ENCODE results near the gene HOMER1. TPM values are rescaled to one million over a fixed set of nuclear protein-coding genes. Genes with fewer than 3 reads are reported as not detected.

The HOMER1 gene
- total RNA-seq (2022; extraction: Qiagen RNA extraction) = 4.1 to 5.3 TPM (median 4.5 TPM) in 5 replicates

GRCh38 chr5:79513704-79514390 is at the start of gene HOMER1:
Gene HOMER1 (minus strand): TSS chr5:79514134. CDS start chr5:79512774, 1,360 bp downstream.

Other genes with a start within 250 kb of the HOMER1 start
- 18.1 to 20.9 TPM (median 19.9 TPM) in 5 replicates for gene TENT2, start 98.3 kb upstream of the HOMER1 start, total RNA-seq (2022; extraction: Qiagen RNA extraction)
- gene CMYA5, start 175.7 kb upstream of the HOMER1 start, total RNA-seq (2022; extraction: Qiagen RNA extraction) = 0.12 to 0.38 TPM (median 0.14 TPM) in 5 replicates

Data from A549 treated with Mapracorat at 1 μM for 4 hours (cell line).